ENCODE results near the gene SSBP4.

GRCh38 chr19:18452386-18452785 is 33.2 kb downstream of the SSBP4 start:
- TF ChIP-seq, protein P1, sequence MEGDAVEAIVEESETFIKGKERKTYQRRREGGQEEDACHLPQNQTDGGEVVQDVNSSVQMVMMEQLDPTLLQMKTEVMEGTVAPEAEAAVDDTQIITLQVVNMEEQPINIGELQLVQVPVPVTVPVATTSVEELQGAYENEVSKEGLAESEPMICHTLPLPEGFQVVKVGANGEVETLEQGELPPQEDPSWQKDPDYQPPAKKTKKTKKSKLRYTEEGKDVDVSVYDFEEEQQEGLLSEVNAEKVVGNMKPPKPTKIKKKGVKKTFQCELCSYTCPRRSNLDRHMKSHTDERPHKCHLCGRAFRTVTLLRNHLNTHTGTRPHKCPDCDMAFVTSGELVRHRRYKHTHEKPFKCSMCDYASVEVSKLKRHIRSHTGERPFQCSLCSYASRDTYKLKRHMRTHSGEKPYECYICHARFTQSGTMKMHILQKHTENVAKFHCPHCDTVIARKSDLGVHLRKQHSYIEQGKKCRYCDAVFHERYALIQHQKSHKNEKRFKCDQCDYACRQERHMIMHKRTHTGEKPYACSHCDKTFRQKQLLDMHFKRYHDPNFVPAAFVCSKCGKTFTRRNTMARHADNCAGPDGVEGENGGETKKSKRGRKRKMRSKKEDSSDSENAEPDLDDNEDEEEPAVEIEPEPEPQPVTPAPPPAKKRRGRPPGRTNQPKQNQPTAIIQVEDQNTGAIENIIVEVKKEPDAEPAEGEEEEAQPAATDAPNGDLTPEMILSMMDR (IDR thresholded peaks at IDR 0.05), result no peak
- TF ChIP-seq POLR2A (IDR thresholded peaks at IDR 0.05), result no peak
